ENCODE results near the gene OPCML. TPM values are rescaled to one million over a fixed set of nuclear protein-coding genes. Genes with fewer than 3 reads are reported as not detected.

Gene OPCML
- total RNA-seq, 4 donors from 2014 or later = 0.06 to 0.83 (median 0.24) TPM

DNA sequence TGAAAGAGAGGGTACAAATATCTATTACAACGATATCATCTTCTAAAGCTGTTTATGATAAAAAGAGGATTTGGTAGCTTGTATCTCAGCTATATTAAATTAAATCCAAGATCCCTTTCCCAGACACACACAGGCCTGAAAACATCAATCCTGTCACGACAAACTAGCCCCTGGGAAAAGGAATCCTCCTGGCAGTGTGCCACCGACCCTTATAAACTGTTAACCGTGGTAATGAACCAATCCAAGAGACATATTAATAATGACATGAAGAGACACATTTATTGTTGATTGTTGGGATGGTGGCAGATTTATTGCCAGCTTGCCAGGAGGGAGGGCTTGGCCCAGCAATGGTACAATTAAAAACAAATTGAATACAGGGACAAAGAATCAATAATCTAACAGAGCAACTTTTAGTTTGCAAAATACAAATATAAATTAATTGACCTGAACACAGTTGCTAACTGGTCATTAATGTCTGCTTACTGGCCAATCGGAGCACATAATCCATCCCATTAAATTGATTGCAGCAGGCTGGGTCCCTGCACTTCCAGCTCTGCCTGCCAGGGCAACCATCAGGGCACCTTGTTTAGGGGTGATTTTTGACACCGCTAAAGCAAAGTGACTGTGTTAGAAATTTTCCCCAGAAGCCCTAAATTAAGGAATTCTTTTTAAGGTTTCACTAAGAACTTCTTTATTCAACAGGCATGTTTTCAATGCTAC lies 887.6 kb downstream of the OPCML start:
- H3K36me3 ChIP-seq = no peaks in the 10 kb centered on the region
- H3K4me1 ChIP-seq = no peaks in the 10 kb centered on the region
- H3K27me3 ChIP-seq = no peaks in the 10 kb centered on the region
- no peak overlapping the region for H3K27ac ChIP-seq (replicated peaks in 1 of 4)
- TF ChIP-seq, protein P1, sequence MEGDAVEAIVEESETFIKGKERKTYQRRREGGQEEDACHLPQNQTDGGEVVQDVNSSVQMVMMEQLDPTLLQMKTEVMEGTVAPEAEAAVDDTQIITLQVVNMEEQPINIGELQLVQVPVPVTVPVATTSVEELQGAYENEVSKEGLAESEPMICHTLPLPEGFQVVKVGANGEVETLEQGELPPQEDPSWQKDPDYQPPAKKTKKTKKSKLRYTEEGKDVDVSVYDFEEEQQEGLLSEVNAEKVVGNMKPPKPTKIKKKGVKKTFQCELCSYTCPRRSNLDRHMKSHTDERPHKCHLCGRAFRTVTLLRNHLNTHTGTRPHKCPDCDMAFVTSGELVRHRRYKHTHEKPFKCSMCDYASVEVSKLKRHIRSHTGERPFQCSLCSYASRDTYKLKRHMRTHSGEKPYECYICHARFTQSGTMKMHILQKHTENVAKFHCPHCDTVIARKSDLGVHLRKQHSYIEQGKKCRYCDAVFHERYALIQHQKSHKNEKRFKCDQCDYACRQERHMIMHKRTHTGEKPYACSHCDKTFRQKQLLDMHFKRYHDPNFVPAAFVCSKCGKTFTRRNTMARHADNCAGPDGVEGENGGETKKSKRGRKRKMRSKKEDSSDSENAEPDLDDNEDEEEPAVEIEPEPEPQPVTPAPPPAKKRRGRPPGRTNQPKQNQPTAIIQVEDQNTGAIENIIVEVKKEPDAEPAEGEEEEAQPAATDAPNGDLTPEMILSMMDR (IDR thresholded peaks at IDR 0.05) = no peak
- no peak for TF ChIP-seq POLR2A (IDR thresholded peaks at IDR 0.05; ENCODE audit: low read depth)
- no peak for TF ChIP-seq POLR2AphosphoS5 (IDR thresholded peaks at IDR 0.05)
- no peak for TF ChIP-seq EP300 (IDR thresholded peaks at IDR 0.05)
- H3K9me3 ChIP-seq = no peaks in the 10 kb centered on the region
- 64% methylated on average over 6 of the region's 6 CpGs for WGBS
- DNase-seq (ENCODE audit: extremely low spot score) = peak; percentile 66
- intact Hi-C loops (cut with DNase I) = no loop called here
- no peak overlapping the region for H3K4me3 ChIP-seq

DNA sequence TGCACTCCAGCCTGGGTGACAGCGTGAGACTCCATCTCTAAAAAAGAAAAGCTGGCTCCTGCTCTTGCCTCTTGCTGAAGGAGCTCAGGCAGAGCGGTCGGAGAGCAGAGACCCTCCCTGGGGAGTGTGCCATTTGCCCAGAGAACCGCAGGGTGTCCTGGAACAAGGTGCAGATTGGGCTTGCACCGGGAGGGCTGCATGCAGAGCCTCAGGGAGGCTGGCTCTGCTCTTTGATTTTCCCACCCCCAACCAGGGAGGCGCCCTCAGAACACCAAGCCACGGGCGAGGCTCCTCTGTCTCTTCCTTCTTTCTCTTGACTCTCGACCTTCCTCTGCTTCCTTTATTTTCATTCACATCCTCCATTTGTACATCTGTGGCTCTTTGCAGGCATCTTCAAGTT lies 889.1 kb downstream of the OPCML start:
- Histone ChIP-seq H3K4me3 (no peak overlapping the region), H3K36me3 (no peaks in the 10 kb centered on the region), H3K4me1 (no peaks in the 10 kb centered on the region), H3K27me3 (no peaks in the 10 kb centered on the region), H3K27ac (replicated peaks in 1 of 4) (no peak overlapping the region), H3K9me3 (no peaks in the 10 kb centered on the region)
- TF ChIP-seq POLR2AphosphoS5 (IDR thresholded peaks at IDR 0.05) (no peak), POLR2A (IDR thresholded peaks at IDR 0.05; ENCODE audit: low read depth) (no peak), EP300 (IDR thresholded peaks at IDR 0.05) (no peak)
- TF ChIP-seq, protein P1 (IDR thresholded peaks at IDR 0.05) = no peak
- WGBS = 64% methylated on average over 9 of the region's 9 CpGs
- peak; percentile 79 for DNase-seq (ENCODE audit: extremely low spot score)
- intact Hi-C loops (cut with DNase I) = no loop called here

DNA sequence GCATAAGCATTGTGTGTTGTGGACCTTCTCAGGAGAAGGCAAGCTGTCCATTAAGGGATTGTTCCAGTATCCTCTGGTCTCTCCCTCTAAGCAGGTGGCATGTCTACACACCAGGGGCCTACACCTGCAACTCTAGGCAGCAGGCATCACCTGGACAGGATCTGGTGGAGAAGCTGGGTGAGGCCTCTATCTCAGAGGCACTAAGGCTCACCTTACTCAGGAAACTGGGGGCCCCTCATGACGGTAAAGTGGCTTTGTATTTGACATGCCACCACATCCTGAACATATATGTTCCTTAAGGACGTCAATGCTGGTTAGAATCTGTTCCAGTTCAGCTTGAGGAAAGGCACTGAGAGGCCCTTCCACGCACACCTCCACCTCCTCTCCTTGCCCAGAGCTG lies 891.3 kb downstream of the OPCML start:
- H3K27ac ChIP-seq (replicated peaks in 1 of 4) = no peak overlapping the region
- WGBS = 79% methylated on average over 3 of the region's 3 CpGs
- no peaks in the 10 kb centered on the region for H3K9me3 ChIP-seq
- no peaks in the 10 kb centered on the region for H3K4me1 ChIP-seq
- TF ChIP-seq, protein P1 (IDR thresholded peaks at IDR 0.05) = no peak
- TF ChIP-seq EP300 (IDR thresholded peaks at IDR 0.05) = no peak
- TF ChIP-seq POLR2AphosphoS5 (IDR thresholded peaks at IDR 0.05) = no peak
- no peak for TF ChIP-seq POLR2A (IDR thresholded peaks at IDR 0.05; ENCODE audit: low read depth)
- intact Hi-C loops (cut with DNase I) = no loop called here
- H3K36me3 ChIP-seq = no peaks in the 10 kb centered on the region
- no peak overlapping the region for H3K4me3 ChIP-seq
- DNase-seq (ENCODE audit: extremely low spot score) = peak; percentile 66
- no peaks in the 10 kb centered on the region for H3K27me3 ChIP-seq

DNA sequence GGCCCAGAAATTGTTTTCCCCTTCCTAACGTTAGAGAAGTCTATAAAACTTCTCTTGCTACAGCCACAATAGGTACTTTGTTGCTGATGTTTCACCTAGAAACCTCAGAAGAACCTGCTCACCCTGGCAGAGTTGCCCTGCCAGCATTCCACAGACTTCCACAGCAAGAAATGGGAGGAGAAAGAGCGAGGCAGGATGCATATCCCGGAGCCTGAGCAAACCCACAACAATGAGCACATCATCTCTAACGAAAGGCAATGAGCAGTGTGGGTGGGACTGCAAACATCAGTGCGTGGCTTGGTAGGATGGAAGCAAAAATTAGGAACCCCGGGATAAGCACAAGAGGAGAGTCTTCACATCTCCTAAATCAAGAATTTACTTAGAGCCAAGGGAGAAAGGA lies 892.3 kb downstream of the OPCML start:
- TF ChIP-seq, protein P1 (IDR thresholded peaks at IDR 0.05) = no peak
- TF ChIP-seq POLR2A (IDR thresholded peaks at IDR 0.05; ENCODE audit: low read depth) (no peak), EP300 (IDR thresholded peaks at IDR 0.05) (no peak), POLR2AphosphoS5 (IDR thresholded peaks at IDR 0.05) (no peak)
- intact Hi-C loops (cut with DNase I) = no loop called here
- peak; percentile 75 for DNase-seq (ENCODE audit: extremely low spot score)
- 79% methylated on average over 6 of the region's 6 CpGs for WGBS
- no peaks in the 10 kb centered on the region for H3K4me1 ChIP-seq
- no peaks in the 10 kb centered on the region for H3K27me3 ChIP-seq
- no peak overlapping the region for H3K27ac ChIP-seq (replicated peaks in 1 of 4)
- H3K36me3 ChIP-seq = no peaks in the 10 kb centered on the region
- no peak overlapping the region for H3K4me3 ChIP-seq
- H3K9me3 ChIP-seq = no peaks in the 10 kb centered on the region

DNA sequence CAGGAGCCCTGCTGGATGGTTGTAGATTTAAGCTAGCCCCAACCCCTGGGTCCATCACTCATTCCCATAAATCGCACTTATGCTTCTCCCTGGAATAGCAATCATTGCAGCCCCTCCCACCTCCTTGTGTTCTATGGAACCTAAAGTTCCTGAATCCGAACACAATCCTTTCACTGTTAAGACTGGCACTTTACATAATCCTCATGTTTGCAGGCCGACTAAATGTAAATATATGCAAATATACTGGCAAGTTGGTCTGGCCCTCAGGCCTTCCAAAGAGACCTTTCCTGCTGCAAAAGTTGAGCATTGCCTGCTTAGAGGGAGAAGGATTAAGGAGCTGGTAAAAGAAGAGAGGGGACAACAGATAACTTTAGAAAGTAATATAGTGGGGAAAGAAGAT lies 892.9 kb downstream of the OPCML start:
- intact Hi-C loops (cut with DNase I) = no loop called here
- peak; percentile 47 for DNase-seq (ENCODE audit: extremely low spot score)

More for the DNA sequence above, 892.9 kb downstream of the OPCML start:
- no peaks in the 10 kb centered on the region for H3K4me1 ChIP-seq
- TF ChIP-seq, protein P1 (IDR thresholded peaks at IDR 0.05) = no peak
- TF ChIP-seq POLR2A (IDR thresholded peaks at IDR 0.05; ENCODE audit: low read depth) = no peak
- no peak for TF ChIP-seq POLR2AphosphoS5 (IDR thresholded peaks at IDR 0.05)
- no peak for TF ChIP-seq EP300 (IDR thresholded peaks at IDR 0.05)
- 66% methylated on average over 3 of the region's 3 CpGs for WGBS
- H3K9me3 ChIP-seq = no peaks in the 10 kb centered on the region
- H3K36me3 ChIP-seq = no peaks in the 10 kb centered on the region
- H3K27me3 ChIP-seq = no peaks in the 10 kb centered on the region
- H3K4me3 ChIP-seq = no peak overlapping the region
- H3K27ac ChIP-seq (replicated peaks in 1 of 4) = no peak overlapping the region

Data from esophagus muscularis mucosa (tissue), 4 donors.